Neural progenitor cell (in vitro differentiated cells): ENCODE data around the gene PAPSS2.

Source experiments
- EZH2phosphoT487 ChIP-seq: fragments of 200-600 bp; sonication (generic); IDR thresholded peaks from 2 replicates; pipeline ENCODE4 v1.6.1; 2017; ENCODE audit warnings: antibody characterized with exemption
- TF ChIP-seq, protein P1 (sequence below): fragments of 200-600 bp; sonication (generic); IDR thresholded peaks from 2 replicates; pipeline ENCODE4 v1.5.1; 2017; ENCODE audit warnings: antibody characterized with exemption, mild to moderate bottlenecking

DNA sequence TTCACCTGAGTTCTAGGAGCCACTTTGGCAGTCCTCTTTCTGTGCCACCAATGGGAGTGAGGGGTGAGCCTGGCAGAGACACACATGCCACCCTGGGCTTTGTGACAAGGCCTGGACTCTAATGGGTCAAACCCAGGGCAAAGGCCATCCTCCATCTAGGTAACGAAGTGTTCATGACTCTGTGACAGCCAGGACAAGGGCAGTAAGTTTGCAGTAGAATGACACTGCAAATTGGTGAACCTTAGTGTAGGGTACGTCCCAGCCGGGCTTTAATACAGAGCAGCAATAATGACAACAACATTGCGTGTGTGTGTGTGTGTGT lies 43.3 kb downstream of the PAPSS2 start:
- TF ChIP-seq, protein P1, sequence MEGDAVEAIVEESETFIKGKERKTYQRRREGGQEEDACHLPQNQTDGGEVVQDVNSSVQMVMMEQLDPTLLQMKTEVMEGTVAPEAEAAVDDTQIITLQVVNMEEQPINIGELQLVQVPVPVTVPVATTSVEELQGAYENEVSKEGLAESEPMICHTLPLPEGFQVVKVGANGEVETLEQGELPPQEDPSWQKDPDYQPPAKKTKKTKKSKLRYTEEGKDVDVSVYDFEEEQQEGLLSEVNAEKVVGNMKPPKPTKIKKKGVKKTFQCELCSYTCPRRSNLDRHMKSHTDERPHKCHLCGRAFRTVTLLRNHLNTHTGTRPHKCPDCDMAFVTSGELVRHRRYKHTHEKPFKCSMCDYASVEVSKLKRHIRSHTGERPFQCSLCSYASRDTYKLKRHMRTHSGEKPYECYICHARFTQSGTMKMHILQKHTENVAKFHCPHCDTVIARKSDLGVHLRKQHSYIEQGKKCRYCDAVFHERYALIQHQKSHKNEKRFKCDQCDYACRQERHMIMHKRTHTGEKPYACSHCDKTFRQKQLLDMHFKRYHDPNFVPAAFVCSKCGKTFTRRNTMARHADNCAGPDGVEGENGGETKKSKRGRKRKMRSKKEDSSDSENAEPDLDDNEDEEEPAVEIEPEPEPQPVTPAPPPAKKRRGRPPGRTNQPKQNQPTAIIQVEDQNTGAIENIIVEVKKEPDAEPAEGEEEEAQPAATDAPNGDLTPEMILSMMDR = no peak
- TF ChIP-seq EZH2phosphoT487 = no peak
